Lung (tissue), 12 donors: ENCODE results near the gene ANKRD1. TPM values are rescaled to one million over a fixed set of nuclear protein-coding genes. Genes with fewer than 3 reads are reported as not detected.

Experiments used
- ATAC-seq: fragments of 200-7000 bp; cut with Tn5 transposase; one replicate; pipeline ENCODE4 v1.9.1; 2020; ENCODE audit warnings: moderate number of reproducible peaks; ENCODE audit not compliant: insufficient read depth, low FRiP score
- DNase-seq, 3 donors: peaks; one replicate each; pipeline ENCODE4 v3.0.0-alpha.2; 2013 to 2017
- H3K27ac ChIP-seq, 2 donors: one replicate each; pipeline ENCODE4 v1.5.1; 2013; ENCODE audit warnings: mild to moderate bottlenecking in 2 of 2, moderate library complexity in 2 of 2, control low read depth in 1 of 2, inconsistent platforms in 1 of 2, low read depth in 1 of 2, low read length in 1 of 2
- H3K27me3 ChIP-seq, 3 donors: one replicate each; pipeline ENCODE4 v1.5.1; 2013; ENCODE audit warnings: low read length in 2 of 3; ENCODE audit not compliant: control insufficient read depth in 3 of 3, insufficient read depth in 3 of 3
- H3K36me3 ChIP-seq, 4 donors: one replicate each; pipeline ENCODE4 v1.5.1; 2013; ENCODE audit warnings: low read length in 4 of 4, mild to moderate bottlenecking in 1 of 4, moderate library complexity in 1 of 4; ENCODE audit not compliant: control insufficient read depth in 4 of 4, insufficient read depth in 4 of 4
- H3K4me1 ChIP-seq, 5 donors: one replicate each; pipeline ENCODE4 v1.5.1; 2013; ENCODE audit warnings: low read length in 5 of 5, mild to moderate bottlenecking in 2 of 5, moderate library complexity in 1 of 5; ENCODE audit not compliant: control insufficient read depth in 5 of 5, insufficient read depth in 5 of 5
- H3K4me3 ChIP-seq: one replicate; pipeline ENCODE4 v1.5.1; 2013; ENCODE audit warnings: mild to moderate bottlenecking, control low read depth, moderate library complexity
- H3K9ac ChIP-seq, 2 donors: one replicate each; pipeline ENCODE4 v1.5.1; 2013; ENCODE audit warnings: low read length in 2 of 2, control low read depth in 1 of 2; ENCODE audit not compliant: insufficient read depth in 1 of 2
- H3K9me3 ChIP-seq, 4 donors: one replicate each; pipeline ENCODE4 v1.5.1; 2013; ENCODE audit warnings: low read length in 3 of 4, mild to moderate bottlenecking in 1 of 4, moderate library complexity in 1 of 4; ENCODE audit not compliant: control insufficient read depth in 4 of 4, insufficient read depth in 3 of 4
- WGBS, 2 donors: extraction: QIAGEN DNeasy Blood & Tissue Kit; methylation state at CpG; one replicate each; pipeline ENCODE4 v1.1.7; 2013; 5-methylcytosine and 5-hydroxymethylcytosine counted together
- polyA plus RNA-seq, 2 donors: library from polyadenylated mRNA; stranded (reverse); fragments of 200-250 nt; gene quantifications; one replicate each; pipeline ENCODE4 v1.2.1, GENCODE V29; 2013
- total RNA-seq, 2 donors: library from RNA; depleted of rRNA in 1 of 2; stranded (reverse); fragments of >200 nt in 1 of 2; gene quantifications; one replicate each; pipeline ENCODE4 v1.2.1, GENCODE V29; 2014 to 2021
- TF ChIP-seq, protein P1 (sequence below): IDR thresholded peaks from 2 replicates; pipeline ENCODE4 v1.5.1; 2012; ENCODE audit warnings: mild to moderate bottlenecking; ENCODE audit errors: control extremely low read depth, extremely low read depth
- donor health status: control.
- donor health status: control.
- donor health status: Bipolar disorder and iron deficiency.
- donor health status: healthy.
- donor health status: DM: yes; HTN: yes; CAD: no.

ANKRD1 gene
- total and polyA plus RNA-seq, 4 donors, result 5.7 to 105 (median 13.7) TPM

DNA sequence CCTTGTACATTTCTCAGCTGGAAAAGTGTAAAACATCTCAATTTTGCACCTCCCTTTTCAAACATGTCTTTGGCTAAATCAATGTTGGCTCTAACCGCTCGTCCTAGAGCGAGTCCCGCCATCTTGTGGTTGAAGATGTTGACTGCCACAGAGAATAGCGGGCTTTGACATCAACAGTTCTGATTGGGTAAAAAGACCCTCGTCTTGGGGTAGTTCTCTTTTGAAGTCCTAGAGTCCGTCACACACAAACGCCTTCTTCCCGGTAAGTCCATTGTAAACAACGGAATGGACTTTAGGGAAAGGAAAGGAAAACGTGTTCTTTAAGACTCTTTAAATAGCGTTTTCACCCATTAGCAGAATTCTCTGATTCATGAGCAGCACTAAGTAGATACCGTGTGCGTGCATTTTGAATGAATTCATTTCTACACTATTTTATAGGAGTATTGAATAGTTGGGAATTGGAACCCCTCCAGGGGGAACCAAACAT, 49.6 kb downstream of the ANKRD1 start:
- peaks cover 0 to 6% (median 3%) of the 10 kb centered on the region in 4 donors for H3K36me3 ChIP-seq
- peaks cover 0 to 17% (median 5%) of the 10 kb centered on the region in 5 donors for H3K4me1 ChIP-seq
- H3K9me3 ChIP-seq, result peaks cover 0 to 3% (median 1%) of the 10 kb centered on the region in 4 donors
- DNase-seq (peak; percentile 75 to 90 (median 89)), ATAC-seq (peak; percentile 75)
- peak overlapping the region in 1 of 2 donors; percentile 46 for H3K27ac ChIP-seq
- H3K27me3 ChIP-seq, result no peaks in the 10 kb centered on the region
- TF ChIP-seq, protein P1, sequence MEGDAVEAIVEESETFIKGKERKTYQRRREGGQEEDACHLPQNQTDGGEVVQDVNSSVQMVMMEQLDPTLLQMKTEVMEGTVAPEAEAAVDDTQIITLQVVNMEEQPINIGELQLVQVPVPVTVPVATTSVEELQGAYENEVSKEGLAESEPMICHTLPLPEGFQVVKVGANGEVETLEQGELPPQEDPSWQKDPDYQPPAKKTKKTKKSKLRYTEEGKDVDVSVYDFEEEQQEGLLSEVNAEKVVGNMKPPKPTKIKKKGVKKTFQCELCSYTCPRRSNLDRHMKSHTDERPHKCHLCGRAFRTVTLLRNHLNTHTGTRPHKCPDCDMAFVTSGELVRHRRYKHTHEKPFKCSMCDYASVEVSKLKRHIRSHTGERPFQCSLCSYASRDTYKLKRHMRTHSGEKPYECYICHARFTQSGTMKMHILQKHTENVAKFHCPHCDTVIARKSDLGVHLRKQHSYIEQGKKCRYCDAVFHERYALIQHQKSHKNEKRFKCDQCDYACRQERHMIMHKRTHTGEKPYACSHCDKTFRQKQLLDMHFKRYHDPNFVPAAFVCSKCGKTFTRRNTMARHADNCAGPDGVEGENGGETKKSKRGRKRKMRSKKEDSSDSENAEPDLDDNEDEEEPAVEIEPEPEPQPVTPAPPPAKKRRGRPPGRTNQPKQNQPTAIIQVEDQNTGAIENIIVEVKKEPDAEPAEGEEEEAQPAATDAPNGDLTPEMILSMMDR, result no peak
- H3K4me3 ChIP-seq, result peak overlapping the region; percentile 20
- H3K9ac ChIP-seq, result peak overlapping the region in 1 of 2 donors; percentile 23
- 1 to 3% methylated on average over 14 of the region's 14 CpGs for WGBS, 2 donors

DNA sequence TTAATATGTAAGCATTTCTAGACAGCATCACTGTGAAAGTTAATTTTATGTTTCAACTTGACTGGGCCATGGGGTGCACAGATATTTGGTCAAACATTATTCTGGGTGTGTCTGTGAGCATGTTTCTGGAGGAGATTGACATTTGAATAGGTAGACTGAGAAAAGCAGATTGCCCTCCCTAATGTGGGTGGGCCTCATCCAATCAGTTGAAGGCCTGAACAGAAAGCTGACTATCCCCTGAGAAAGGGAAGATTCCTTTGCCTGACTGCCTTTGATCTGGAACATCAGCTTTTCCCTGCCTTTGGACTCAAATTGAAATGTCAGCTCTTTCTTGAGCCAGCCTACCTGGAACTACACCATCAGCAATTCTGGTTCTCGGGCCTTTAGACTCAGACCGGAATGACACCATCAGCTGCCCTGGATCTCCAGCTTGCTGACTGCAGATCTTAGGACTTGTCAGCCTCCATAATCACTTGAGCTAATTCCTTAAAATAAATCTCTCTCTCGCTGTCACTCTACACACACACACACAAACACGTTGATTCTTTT, 54.8 kb downstream of the ANKRD1 start:
- no peak overlapping the region for H3K4me3 ChIP-seq
- no peak for DNase-seq
- ATAC-seq, result no peak
- no peak overlapping the region for H3K27ac ChIP-seq
- TF ChIP-seq, protein P1, result no peak
- H3K9ac ChIP-seq, result no peak overlapping the region
- no peaks in the 10 kb centered on the region for H3K4me1 ChIP-seq
- H3K9me3 ChIP-seq, result peaks cover 0 to 3% (median 1%) of the 10 kb centered on the region in 4 donors
- H3K27me3 ChIP-seq, result peaks cover 0 to 5% (median 0%) of the 10 kb centered on the region in 3 donors
- no peaks in the 10 kb centered on the region for H3K36me3 ChIP-seq
- 90 to 96% methylated on average over 4 of the region's 4 CpGs for WGBS, 2 donors

DNA sequence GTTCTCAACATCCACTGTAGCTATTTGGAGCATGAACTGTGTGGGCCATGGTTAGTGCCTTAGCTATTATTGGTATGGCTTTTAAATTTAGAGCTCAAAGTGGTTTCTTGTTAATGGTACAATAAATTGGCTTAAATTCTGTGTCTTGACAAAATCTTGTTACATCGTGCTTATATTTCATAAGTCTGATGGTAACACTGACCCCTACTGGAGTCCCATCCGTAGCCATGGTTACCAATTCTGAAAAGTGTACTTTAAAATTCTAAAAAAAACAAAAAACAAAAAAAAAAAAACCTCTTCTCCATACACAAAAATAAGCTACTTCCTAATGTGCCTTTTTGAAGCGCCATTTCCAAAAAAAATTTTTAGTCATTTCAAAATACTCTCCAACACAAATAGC, 55.5 kb downstream of the ANKRD1 start:
- H3K27me3 ChIP-seq, result peaks cover 0 to 5% (median 4%) of the 10 kb centered on the region in 3 donors
- no peaks in the 10 kb centered on the region for H3K4me1 ChIP-seq
- no peak overlapping the region for H3K27ac ChIP-seq
- H3K36me3 ChIP-seq, result no peaks in the 10 kb centered on the region
- TF ChIP-seq, protein P1, result no peak
- no peak overlapping the region for H3K4me3 ChIP-seq
- peak in 2 of 3 donors; percentile 57 to 63 for DNase-seq
- no peak overlapping the region for H3K9ac ChIP-seq
- peaks cover 0 to 3% (median 1%) of the 10 kb centered on the region in 4 donors for H3K9me3 ChIP-seq
- ATAC-seq, result no peak
- 27 to 36% methylated on average over 3 of the region's 3 CpGs for WGBS, 2 donors
